Measurements from ENCODE around the gene GJA4.

GJA4 gene

DNA sequence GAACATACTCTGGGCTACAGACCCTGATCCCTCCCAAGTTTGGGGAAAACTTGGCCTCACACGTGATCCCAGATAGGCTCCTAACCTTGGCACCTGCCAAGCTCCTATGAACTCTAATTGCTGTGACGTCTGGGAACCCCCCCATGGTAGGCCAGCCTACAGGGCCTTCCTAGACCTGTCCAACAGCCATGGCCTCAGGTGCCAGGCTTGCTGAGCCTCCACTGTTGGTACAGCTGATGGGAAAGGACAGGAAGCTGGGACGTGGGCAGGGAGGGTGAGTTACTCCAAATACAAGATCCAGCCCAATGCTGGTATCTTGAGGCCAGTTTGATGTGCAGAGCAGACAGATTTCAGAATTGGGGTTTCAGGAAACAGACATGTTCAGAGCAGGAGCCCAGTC lies 47.6 kb downstream of the GJA4 start:
- DNase-seq = no peak

DNA sequence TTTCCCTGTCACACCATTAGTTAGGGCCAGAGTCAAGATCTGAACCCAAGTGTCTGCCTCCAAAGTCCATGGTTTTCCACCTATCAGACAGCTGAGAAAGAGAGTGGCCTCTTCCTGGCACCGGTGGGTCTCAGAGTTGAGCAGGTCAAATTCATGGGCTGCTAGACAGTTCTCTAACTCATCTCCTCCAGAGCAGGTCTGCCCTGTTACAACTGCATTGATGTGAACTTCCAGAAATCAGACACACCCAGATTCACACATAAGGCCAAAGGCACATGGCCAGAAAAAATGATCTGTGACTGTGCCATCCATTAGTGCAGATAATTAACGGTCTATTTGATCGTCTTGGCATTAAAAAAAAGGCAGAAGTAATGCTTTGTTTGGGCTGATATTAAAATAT lies 49.3 kb downstream of the GJA4 start:
- no peak for DNase-seq

DNA sequence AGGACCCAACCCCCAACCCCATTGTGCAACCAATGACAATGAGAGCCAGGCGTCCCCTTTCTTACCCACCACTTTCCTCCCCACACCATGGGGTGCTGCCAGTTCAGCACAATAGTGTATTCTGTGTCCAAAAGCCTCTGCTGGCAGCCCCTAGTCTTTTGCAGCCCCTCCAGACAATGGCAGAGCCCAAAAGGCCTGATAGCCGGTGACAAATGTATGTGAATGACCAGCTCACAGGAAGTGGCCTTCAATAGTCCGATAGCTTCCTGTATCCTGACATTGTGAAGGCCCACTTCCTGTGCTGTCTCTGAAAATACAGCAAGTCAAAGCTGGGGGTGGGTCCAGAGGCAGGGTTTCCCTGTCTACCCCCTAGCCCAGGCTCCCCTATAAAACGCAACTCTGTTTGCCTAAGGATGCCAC lies 50.2 kb downstream of the GJA4 start:
- DNase-seq = no peak

DNA sequence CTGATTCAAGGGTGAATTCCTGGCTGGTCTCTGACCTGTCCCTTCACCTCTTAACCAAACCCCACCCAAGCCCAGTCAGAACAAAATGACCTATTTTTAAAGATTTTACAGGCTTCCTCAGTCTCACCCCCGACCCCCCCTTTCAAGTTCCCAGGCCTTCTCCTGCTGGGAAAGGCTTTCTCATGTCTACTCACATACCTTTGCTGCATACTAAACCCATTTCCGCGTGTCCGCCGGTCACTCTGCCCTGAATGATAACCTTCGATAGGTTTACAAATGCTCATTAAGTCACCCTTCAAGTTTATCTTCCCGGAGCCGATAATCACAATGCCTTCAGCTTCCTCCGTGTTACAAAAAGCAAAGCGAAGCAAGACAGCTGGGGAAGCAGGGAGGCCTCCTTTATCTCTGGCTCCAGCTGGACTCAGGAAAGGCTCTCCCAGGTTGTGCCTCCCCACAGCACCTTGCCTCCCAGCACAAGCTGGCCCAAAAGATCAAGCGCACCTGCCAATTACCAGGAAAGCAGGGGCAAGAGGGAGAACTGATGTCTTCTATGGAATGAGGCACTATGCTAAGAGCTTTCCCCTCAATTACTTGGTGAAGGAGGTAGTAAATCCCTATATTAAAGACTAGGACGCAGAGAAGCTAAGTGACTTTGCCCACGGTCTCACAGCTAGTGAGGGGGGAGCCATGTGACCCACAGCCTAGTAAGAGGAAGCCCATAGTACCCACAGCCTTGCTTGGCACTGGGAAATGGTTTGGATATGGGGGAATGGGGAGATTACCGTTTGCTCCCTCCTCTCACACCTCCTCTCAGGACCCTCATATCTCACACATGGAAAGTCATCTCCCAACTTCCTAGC lies 50.8 kb downstream of the GJA4 start:
- DNase-seq = no peak

DNA sequence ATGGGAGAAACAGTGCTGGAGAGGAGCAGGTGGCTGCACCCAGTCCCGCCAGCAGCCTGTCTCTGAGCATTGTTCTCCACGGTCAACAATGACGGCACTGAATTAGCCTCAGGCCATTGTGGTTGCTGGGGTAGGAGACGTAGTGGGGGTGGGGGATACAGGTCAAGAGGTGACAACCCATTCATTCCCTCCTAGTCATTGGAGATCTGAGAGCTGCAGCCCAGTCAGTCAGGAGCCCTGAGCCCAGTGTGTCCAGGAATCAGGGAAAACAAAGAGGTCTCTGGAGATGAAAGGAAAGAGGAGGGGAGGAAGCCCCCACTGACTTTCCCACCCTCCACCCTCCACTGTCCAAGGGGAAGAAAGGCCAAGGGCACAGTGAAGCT lies 51.4 kb downstream of the GJA4 start:
- DNase-seq = no peak
